SK-N-SH (cell line): ENCODE measurements around the gene IGSF9. TPM values are rescaled to one million over a fixed set of nuclear protein-coding genes. Genes with fewer than 3 reads are reported as not detected.

Experiments
- CTCF ChIA-PET: fragments of 300-600, 350-600 bp; formaldehyde crosslinking; extraction: SDS; loops from one replicate; lab custom pipeline; 2021; lab: Yijun Ruan, JAX
- POLR2A ChIA-PET: fragments of 350-600 bp; sonication (Branson Sonifier 250); formaldehyde crosslinking; extraction: SDS; loops from one replicate; lab custom pipeline; 2020; ENCODE audit warnings: antibody characterized with exemption, inconsistent platforms; lab: Yijun Ruan, JAX
- DNase-seq: peaks from one replicate; pipeline ENCODE4 v3.0.0; 2012
- H2AFZ ChIP-seq: fragments of 200-600 bp; sonication (generic); 2 replicates; pipeline ENCODE4 v1.8.1; 2016; ENCODE audit warnings: antibody characterized with exemption, mild to moderate bottlenecking, low read depth
- H3F3A ChIP-seq: fragments of 200-600 bp; sonication (generic); replicated peaks from 2 replicates; pipeline ENCODE3; 2016; ENCODE audit warnings: antibody characterized with exemption, mild to moderate bottlenecking; ENCODE audit not compliant: insufficient read depth
- H3K27ac ChIP-seq, 2 experiments: fragments of 200-500 bp in 1 of 2; fragments of 200-600 bp in 1 of 2; sonication (Bioruptor generic) in 1 of 2; sonication (generic), shearing (Covaris generic) in 1 of 2; 2 replicates each; pipeline versions ENCODE4 v1.5.1 to v1.6.1; 2014 to 2016; ENCODE audit warnings: low read depth in 2 of 2, inconsistent platforms in 1 of 2, low read length in 1 of 2, mild to moderate bottlenecking in 1 of 2, mixed read lengths in 1 of 2
- H3K27me3 ChIP-seq: fragments of 200-600 bp; sonication (generic), shearing (Covaris generic); 2 replicates; pipeline ENCODE4 v1.6.1; 2016; ENCODE audit warnings: mixed run types; ENCODE audit not compliant: insufficient read depth
- H3K36me3 ChIP-seq, 2 experiments: fragments of 200-500 bp in 1 of 2; fragments of 200-600 bp in 1 of 2; sonication (Bioruptor generic) in 1 of 2; sonication (generic) in 1 of 2; replicated peaks in 1 of 2; 2 replicates each; pipeline versions ENCODE3 to v1.5.1; 2014 to 2016; ENCODE audit warnings: low read length in 1 of 2, mild to moderate bottlenecking in 1 of 2; ENCODE audit not compliant: insufficient read depth in 2 of 2, control insufficient read depth in 1 of 2
- H3K4me1 ChIP-seq, 2 experiments: fragments of 200-500 bp in 1 of 2; fragments of 200-600 bp in 1 of 2; sonication (Bioruptor generic) in 1 of 2; sonication (generic), shearing (Covaris generic) in 1 of 2; 2 replicates each; pipeline versions ENCODE4 v1.5.1 to v1.6.1; 2014 to 2016; ENCODE audit warnings: low read depth in 1 of 2, low read length in 1 of 2, mixed run types in 1 of 2; ENCODE audit not compliant: insufficient read depth in 2 of 2, control insufficient read depth in 1 of 2
- H3K4me2 ChIP-seq: fragments of 200-600 bp; sonication (generic), shearing (Covaris generic); 2 replicates; pipeline ENCODE4 v1.6.1; 2017; ENCODE audit warnings: mixed run types
- H3K4me3 ChIP-seq, 2 experiments: fragments of 200-500 bp in 1 of 2; fragments of 200-600 bp in 1 of 2; sonication (Bioruptor generic) in 1 of 2; sonication (generic), shearing (Covaris generic) in 1 of 2; 2 replicates each; pipeline versions ENCODE4 v1.5.1 to v1.8.1; 2014 to 2016; ENCODE audit warnings: low read depth in 2 of 2, inconsistent platforms in 1 of 2, low read length in 1 of 2, mild to moderate bottlenecking in 1 of 2, mixed read lengths in 1 of 2, moderate library complexity in 1 of 2
- H3K79me2 ChIP-seq: fragments of 200-600 bp; sonication (generic); 2 replicates; pipeline ENCODE4 v1.8.1; 2017; ENCODE audit warnings: mild to moderate bottlenecking; ENCODE audit not compliant: insufficient read depth
- H3K9ac ChIP-seq: fragments of 200-600 bp; sonication (generic); 2 replicates; pipeline ENCODE4 v1.6.1; 2017; ENCODE audit warnings: mixed run types
- H3K9me2 ChIP-seq: fragments of 200-600 bp; sonication (generic); 2 replicates; pipeline ENCODE4 v1.6.1; 2017; ENCODE audit warnings: mixed run types
- H3K9me3 ChIP-seq: fragments of 200-600 bp; sonication (generic); 2 replicates; pipeline ENCODE4 v1.6.1; 2017; ENCODE audit warnings: mixed run types, mild to moderate bottlenecking, moderate library complexity
- H4K20me1 ChIP-seq: fragments of 200-600 bp; sonication (generic); 2 replicates; pipeline ENCODE4 v1.6.1; 2017; ENCODE audit warnings: mild to moderate bottlenecking, mixed run types; ENCODE audit not compliant: insufficient read depth
- ELF1 ChIP-seq: IDR thresholded peaks from 2 replicates; pipeline ENCODE4 v1.4.0; 2012
- FOXJ3 ChIP-seq: sonication (generic); formaldehyde crosslinking; IDR thresholded peaks from 2 replicates; pipeline ENCODE4 v1.5.1; 2020; ENCODE audit warnings: mild to moderate bottlenecking, missing genetic modification reagents
- GABPA ChIP-seq: IDR thresholded peaks from 2 replicates; pipeline ENCODE4 v1.4.0; 2012; ENCODE audit warnings: low read depth, mild to moderate bottlenecking
- IRF3 ChIP-seq: fragments of 150-350 bp; IDR thresholded peaks from 2 replicates; pipeline ENCODE4 v1.6.1; 2016; ENCODE audit warnings: mild to moderate bottlenecking, low read depth, low read length
- JUND ChIP-seq: IDR thresholded peaks from 2 replicates; pipeline ENCODE4 v1.4.0; 2012
- MAX ChIP-seq: IDR thresholded peaks from 2 replicates; pipeline ENCODE4 v1.4.0; 2012; ENCODE audit warnings: low read depth
- PBX3 ChIP-seq: IDR thresholded peaks from 2 replicates; pipeline ENCODE4; 2012
- POLR2AphosphoS5 ChIP-seq: IDR thresholded peaks from 2 replicates; pipeline ENCODE4 v1.6.1; 2012; ENCODE audit warnings: low read depth, low read length
- RCOR1 ChIP-seq: fragments of 150-350 bp; IDR thresholded peaks from 2 replicates; pipeline ENCODE4 v1.6.1; 2017; ENCODE audit warnings: antibody characterized with exemption, low read length
- TAF1 ChIP-seq: IDR thresholded peaks from 2 replicates; pipeline ENCODE4 v1.6.1; 2012; ENCODE audit warnings: low read depth, mild to moderate bottlenecking, low read length, moderate library complexity, borderline replicate concordance
- USF2 ChIP-seq: fragments of 150-350 bp; IDR thresholded peaks from 2 replicates; pipeline ENCODE4 v1.6.1; 2017; ENCODE audit warnings: antibody characterized with exemption, low read length, low read depth, borderline replicate concordance
- WGBS: methylation state at CpG from one replicate; pipeline ENCODE4 v1.1.6; 2017; ENCODE audit warnings: low lambda C conversion rate; 5-methylcytosine and 5-hydroxymethylcytosine counted together
- polyA plus RNA-seq, 3 experiments: library from polyadenylated mRNA; depleted of rRNA; stranded (reverse); fragments of >200 nt; gene quantifications; 2 replicates each; pipeline ENCODE4 v1.2.3, GENCODE V29; 2012

Gene IGSF9
- polyA plus RNA-seq, 1 of the 3 experiments (the other 2 are of a cell fraction) = 2.4 TPM

GRCh38 chr1:159972443-159973205, 27.2 kb upstream of the IGSF9 start:
- Histone ChIP-seq H3K27me3 (peaks cover 33% of the 10 kb centered on the region; the same call in 1 of the 2 replicates), H4K20me1 (no peaks in the 10 kb centered on the region), H3K9ac (no peak overlapping the region), H3K9me3 (no peaks in the 10 kb centered on the region), H2AFZ (no peak overlapping the region), H3K4me2 (no peak overlapping the region), H3K4me3 (no peak overlapping the region), H3K9me2 (no peaks in the 10 kb centered on the region), H3K36me3 (no peaks in the 10 kb centered on the region), H3F3A (no peaks in the 10 kb centered on the region), H3K27ac (no peak overlapping the region), H3K79me2 (no peaks in the 10 kb centered on the region), H3K4me1 (no peaks in the 10 kb centered on the region)
- no peak for DNase-seq
- POLR2A ChIA-PET = no interaction called here
- 39% methylated on average over 5 of the region's 8 CpGs for WGBS
- TF ChIP-seq RCOR1 = no peak
- TF ChIP-seq POLR2AphosphoS5 = no peak
- no peak for TF ChIP-seq TAF1
- no peak for TF ChIP-seq IRF3
- no peak for TF ChIP-seq ELF1
- TF ChIP-seq PBX3 = no peak
- TF ChIP-seq USF2 = no peak
- CTCF ChIA-PET = interaction anchor here (0.8 to 2.6 kb wide), 7 partner anchors 11 to 551 kb away, joined by 3 to 9 read pairs (median 3); no protein-coding TSS in a partner anchor

GRCh38 chr1:159970932-159971342, 25.5 kb upstream of the IGSF9 start:
- Histone ChIP-seq H3K4me1 (no peaks in the 10 kb centered on the region), H2AFZ (no peak overlapping the region), H3K79me2 (no peaks in the 10 kb centered on the region), H3K4me3 (no peak overlapping the region), H3K36me3 (no peaks in the 10 kb centered on the region), H3K9ac (no peak overlapping the region), H3K9me3 (no peaks in the 10 kb centered on the region), H3K27ac (no peak overlapping the region), H3K27me3 (peaks cover 26% of the 10 kb centered on the region; the same call in 1 of the 2 replicates), H3K9me2 (no peaks in the 10 kb centered on the region), H3F3A (no peaks in the 10 kb centered on the region), H4K20me1 (no peaks in the 10 kb centered on the region), H3K4me2 (no peak overlapping the region)
- no peak for DNase-seq
- TF ChIP-seq JUND = no peak
- no peak for TF ChIP-seq USF2
- no peak for TF ChIP-seq FOXJ3 (CRISPR knock-in tag)
- no peak for TF ChIP-seq MAX
- TF ChIP-seq RCOR1 = no peak
- no peak for TF ChIP-seq GABPA
- POLR2A ChIA-PET = no interaction called here
- 52% methylated on average over 9 of the region's 9 CpGs for WGBS
- CTCF ChIA-PET = interaction anchor here (0.9 to 2.6 kb wide), 4 partner anchors 13 to 80 kb away, joined by 3 to 9 read pairs (median 4); no protein-coding TSS in a partner anchor
